ENCODE results near the gene RCVRN.

- no peak for TF ChIP-seq CTCF (IDR thresholded peaks at IDR 0.05)
- TF ChIP-seq EP300 (IDR thresholded peaks at IDR 0.05) = no peak
- TF ChIP-seq POLR2AphosphoS5 (IDR thresholded peaks at IDR 0.05) = no peak
Observed at GRCh38 chr17:9953492-9953891, 48.4 kb upstream of the RCVRN start.
